Aorta (tissue), 5 donors: ENCODE data around the gene PADI1. TPM values are rescaled to one million over a fixed set of nuclear protein-coding genes. Genes with fewer than 3 reads are reported as not detected.

Experiments
- ATAC-seq: fragments of 200-7000 bp; cut with Tn5 transposase; one replicate; pipeline ENCODE4 v1.9.1; 2022; ENCODE audit warnings: moderate library complexity; ENCODE audit not compliant: low FRiP score
- DNase-seq, 2 donors: peaks; one replicate each; pipeline ENCODE4 v3.0.0-alpha.2; 2020
- H3K27ac ChIP-seq, 2 donors: one replicate each; pipeline ENCODE4 v1.5.1; 2013; ENCODE audit warnings: low read length in 2 of 2, mild to moderate bottlenecking in 2 of 2, moderate library complexity in 2 of 2, control low read depth in 1 of 2, inconsistent platforms in 1 of 2, low read depth in 1 of 2
- H3K27me3 ChIP-seq, 2 donors: one replicate each; pipeline ENCODE4 v1.6.1; 2013; ENCODE audit warnings: control low read depth in 1 of 2, low read length in 1 of 2, mild to moderate bottlenecking in 1 of 2, moderate library complexity in 1 of 2; ENCODE audit not compliant: insufficient read depth in 2 of 2, control insufficient read depth in 1 of 2
- H3K36me3 ChIP-seq, 2 donors: one replicate each; pipeline ENCODE4 v1.6.1; 2013; ENCODE audit warnings: control low read depth in 1 of 2, low read length in 1 of 2, mild to moderate bottlenecking in 1 of 2; ENCODE audit not compliant: insufficient read depth in 2 of 2, control insufficient read depth in 1 of 2
- H3K4me1 ChIP-seq, 2 donors: one replicate each; pipeline ENCODE4 v1.6.1; 2013; ENCODE audit warnings: low read length in 2 of 2, control low read depth in 1 of 2, mild to moderate bottlenecking in 1 of 2, moderate library complexity in 1 of 2; ENCODE audit not compliant: insufficient read depth in 2 of 2, control insufficient read depth in 1 of 2
- H3K4me3 ChIP-seq, 2 donors: one replicate each; pipeline ENCODE4 v1.5.1; 2013; ENCODE audit warnings: low read length in 2 of 2, control low read depth in 1 of 2, mild to moderate bottlenecking in 1 of 2
- H3K9me3 ChIP-seq: one replicate; pipeline ENCODE4 v1.6.1; 2013; ENCODE audit warnings: mild to moderate bottlenecking, low read length; ENCODE audit not compliant: control insufficient read depth
- WGBS, 2 donors: extraction: QIAGEN DNeasy Blood & Tissue Kit; methylation state at CpG; one replicate each; pipeline ENCODE4 v1.1.7; 2013; 5-methylcytosine and 5-hydroxymethylcytosine counted together
- intact Hi-C, 2 donors: fragments of 100-400 bp; cut with DNase I; formaldehyde crosslinking; loops; one replicate each; pipeline versions ENCODE4 v1.14.2 to v1.15.0; 2022
- polyA plus RNA-seq, 2 donors: library from polyadenylated mRNA; stranded (reverse); fragments of 200-250 nt; gene quantifications; one replicate each; pipeline ENCODE4 v1.2.3, GENCODE V29; 2013
- total RNA-seq, 2 donors: library from RNA; stranded (reverse); fragmentation: NEBNext Ultra II Directional; extraction: Animal tissue kit (Norgen Biotek cat#: 25700); gene quantifications; one replicate each; pipeline ENCODE4 v1.2.1, GENCODE V29; 2021
- donor health status: healthy with polysubstance abuse.
- donor health status: Bipolar disorder and iron deficiency.
- donor health status: DM: no; HTN: no; CAD: no.
- donor health status: DM: no; HTN: no; CAD: no.
- donor health status: DM: yes; HTN: yes; CAD: no.

PADI1 gene
- total and polyA plus RNA-seq, 4 donors: 0.05 to 0.13 TPM; not detected in 2

GRCh38 chr1:17263936-17264335 lies 59.0 kb downstream of the PADI1 start:
- no peaks in the 10 kb centered on the region for H3K4me1 ChIP-seq
- no peak overlapping the region for H3K27ac ChIP-seq
- DNase-seq (no peak), ATAC-seq (no peak)
- intact Hi-C loops: no loop called here
- H3K36me3 ChIP-seq: no peaks in the 10 kb centered on the region
- no peaks in the 10 kb centered on the region for H3K27me3 ChIP-seq
- no peak overlapping the region for H3K4me3 ChIP-seq
- H3K9me3 ChIP-seq: peaks cover 1% of the 10 kb centered on the region

GRCh38 chr1:17264470-17264869 lies 59.5 kb downstream of the PADI1 start:
- no peaks in the 10 kb centered on the region for H3K36me3 ChIP-seq
- H3K4me3 ChIP-seq: no peak overlapping the region
- DNase-seq (no peak), ATAC-seq (no peak)
- H3K27ac ChIP-seq: no peak overlapping the region
- no peaks in the 10 kb centered on the region for H3K27me3 ChIP-seq
- no peaks in the 10 kb centered on the region for H3K4me1 ChIP-seq
- 86 to 93% methylated on average over 5 of the region's 5 CpGs for WGBS, 2 donors
- intact Hi-C loops: no loop called here
- H3K9me3 ChIP-seq: peaks cover 1% of the 10 kb centered on the region

GRCh38 chr1:17265162-17265561 lies 60.2 kb downstream of the PADI1 start:
- no peak overlapping the region for H3K27ac ChIP-seq
- intact Hi-C loops: no loop called here
- H3K27me3 ChIP-seq: no peaks in the 10 kb centered on the region
- ATAC-seq: no peak
- H3K36me3 ChIP-seq: no peaks in the 10 kb centered on the region
- H3K4me1 ChIP-seq: no peaks in the 10 kb centered on the region
- WGBS, 2 donors: 65 to 81% methylated on average over 2 of the region's 2 CpGs
- no peak overlapping the region for H3K4me3 ChIP-seq
- DNase-seq: no peak
- H3K9me3 ChIP-seq: peaks cover 1% of the 10 kb centered on the region

- intact Hi-C loops: no loop called here
- no peak overlapping the region for H3K27ac ChIP-seq
- no peaks in the 10 kb centered on the region for H3K4me1 ChIP-seq
- WGBS, 2 donors: 87 to 91% methylated on average over 4 of the region's 4 CpGs
- no peak overlapping the region for H3K4me3 ChIP-seq
- no peaks in the 10 kb centered on the region for H3K36me3 ChIP-seq
- H3K27me3 ChIP-seq: no peaks in the 10 kb centered on the region
- no peak for ATAC-seq
- peaks cover 1% of the 10 kb centered on the region for H3K9me3 ChIP-seq
- no peak for DNase-seq
These were observed 61.0 kb downstream of the PADI1 start for GRCh38 chr1:17265950-17266349.

- no peaks in the 10 kb centered on the region for H3K36me3 ChIP-seq
- no peak overlapping the region for H3K27ac ChIP-seq
- ATAC-seq (no peak), DNase-seq (peak in 1 of 2 donors; percentile 65)
- no peak overlapping the region for H3K4me3 ChIP-seq
- H3K4me1 ChIP-seq: no peaks in the 10 kb centered on the region
- H3K27me3 ChIP-seq: no peaks in the 10 kb centered on the region
- WGBS, 2 donors: 83 to 84% methylated on average over 23 of the region's 23 CpGs
- intact Hi-C loops: no loop called here
- H3K9me3 ChIP-seq: no peaks in the 10 kb centered on the region
These were observed 66.2 kb downstream of the PADI1 start for GRCh38 chr1:17270891-17271765.

- intact Hi-C loops: no loop called here
- ATAC-seq (no peak), DNase-seq (peak in 1 of 2 donors; percentile 71)
- Histone ChIP-seq H3K36me3 (no peaks in the 10 kb centered on the region), H3K4me3 (no peak overlapping the region), H3K4me1 (no peaks in the 10 kb centered on the region), H3K27me3 (no peaks in the 10 kb centered on the region), H3K9me3 (no peaks in the 10 kb centered on the region), H3K27ac (no peak overlapping the region)
- 80% methylated on average over 6 of the region's 6 CpGs for WGBS, 2 donors
These were observed 67.1 kb downstream of the PADI1 start for GRCh38 chr1:17272066-17272465.

- WGBS, 2 donors: 65 to 66% methylated on average over 4 of the region's 4 CpGs
- Histone ChIP-seq H3K27ac (no peak overlapping the region), H3K27me3 (no peaks in the 10 kb centered on the region), H3K36me3 (no peaks in the 10 kb centered on the region), H3K4me1 (no peaks in the 10 kb centered on the region), H3K9me3 (no peaks in the 10 kb centered on the region), H3K4me3 (no peak overlapping the region)
- intact Hi-C loops: no loop called here
- DNase-seq (peak in 1 of 2 donors; percentile 48), ATAC-seq (no peak)
These were observed 67.7 kb downstream of the PADI1 start for GRCh38 chr1:17272646-17273045.

- H3K36me3 ChIP-seq: no peaks in the 10 kb centered on the region
- ATAC-seq (no peak), DNase-seq (peak in 1 of 2 donors; percentile 56)
- intact Hi-C loops: no loop called here
- no peaks in the 10 kb centered on the region for H3K4me1 ChIP-seq
- no peak overlapping the region for H3K27ac ChIP-seq
- WGBS, 2 donors: 68% methylated on average over 13 of the region's 13 CpGs
- H3K9me3 ChIP-seq: no peaks in the 10 kb centered on the region
- H3K27me3 ChIP-seq: no peaks in the 10 kb centered on the region
- no peak overlapping the region for H3K4me3 ChIP-seq
These were observed 68.2 kb downstream of the PADI1 start for GRCh38 chr1:17273096-17273495.
